IMR-90 (cell line): ENCODE measurements around the gene LRRC8B. TPM values are rescaled to one million over a fixed set of nuclear protein-coding genes. Genes with fewer than 3 reads are reported as not detected.
"Not testable (repeated sequence)": the region's sequence is repeated elsewhere in the genome, so short reads cannot be mapped to it uniquely, and the experiment has no call there.

Source experiments
- ATAC-seq: fragments of 200-7000 bp; cut with Tn5 transposase; 2 replicates; pipeline ENCODE4 v1.9.1; 2020; ENCODE audit warnings: low read depth, mild to moderate bottlenecking, moderate library complexity
- BruUV-seq: library from RNA; stranded (reverse); fragments of 400-500 nt; replicated peaks from 2 replicates; lab custom pipeline; 2021; lab: Mats Ljungman, UMichigan
- CTCF ChIA-PET: fragments of 300-600 bp; formaldehyde crosslinking; extraction: SDS; loops from one replicate; lab custom pipeline; 2021; ENCODE audit warnings: antibody characterized with exemption; lab: Yijun Ruan, JAX
- POLR2A ChIA-PET: fragments of 300-600 bp; sonication (Branson Sonifier 250); formaldehyde crosslinking; loops from one replicate; lab custom pipeline; 2022; ENCODE audit warnings: antibody characterized with exemption; ENCODE audit not compliant: unreplicated experiment; lab: Charles Lee
- DNase-seq: peaks from one replicate; pipeline ENCODE4 v3.0.0; 2013
- H2AFZ ChIP-seq: replicated peaks from 2 replicates; pipeline ENCODE3; 2013; ENCODE audit warnings: low read length, mild to moderate bottlenecking; ENCODE audit not compliant: poor library complexity
- H2AK5ac ChIP-seq: 2 replicates; pipeline ENCODE4 v1.6.1; 2013; ENCODE audit warnings: low read depth, low read length, inconsistent platforms
- H2AK9ac ChIP-seq: replicated peaks from 2 replicates; pipeline ENCODE3; 2013; ENCODE audit warnings: mild to moderate bottlenecking, low read depth, low read length, moderate library complexity; ENCODE audit not compliant: poor library complexity
- H2BK120ac ChIP-seq: 2 replicates; pipeline ENCODE4 v1.6.1; 2013; ENCODE audit warnings: low read depth, low read length, inconsistent platforms
- H2BK15ac ChIP-seq: 3 replicates; pipeline ENCODE4 v1.6.1; 2013; ENCODE audit warnings: low read depth, low read length, inconsistent platforms
- H2BK20ac ChIP-seq: 2 replicates; pipeline ENCODE4 v1.6.1; 2013; ENCODE audit warnings: low read depth, mild to moderate bottlenecking, inconsistent platforms, low read length, moderate library complexity
- H2BK5ac ChIP-seq: 2 replicates; pipeline ENCODE4 v1.6.1; 2013; ENCODE audit warnings: mild to moderate bottlenecking, low read depth, low read length, inconsistent platforms; ENCODE audit not compliant: poor library complexity, severe bottlenecking
- H3K14ac ChIP-seq: replicated peaks from 2 replicates; pipeline ENCODE4 v1.6.1; 2013; ENCODE audit warnings: low read depth, low read length, inconsistent platforms
- H3K18ac ChIP-seq: 2 replicates; pipeline ENCODE4 v1.6.1; 2013; ENCODE audit warnings: low read depth, low read length, control low read depth
- H3K23ac ChIP-seq: 2 replicates; pipeline ENCODE4 v1.6.1; 2013; ENCODE audit warnings: low read depth, low read length, inconsistent platforms
- H3K27ac ChIP-seq: 2 replicates; pipeline ENCODE4 v1.5.1; 2013; ENCODE audit warnings: mild to moderate bottlenecking, control low read depth, low read length; ENCODE audit not compliant: insufficient read depth
- H3K27me3 ChIP-seq: 2 replicates; pipeline ENCODE4 v1.6.1; 2013; ENCODE audit warnings: low read length; ENCODE audit not compliant: control insufficient read depth, insufficient read depth
- H3K36me3 ChIP-seq: 2 replicates; pipeline ENCODE4 v1.6.1; 2013; ENCODE audit warnings: low read length, mixed read lengths; ENCODE audit not compliant: control insufficient read depth, insufficient read depth
- H3K4ac ChIP-seq: 2 replicates; pipeline ENCODE4 v1.6.1; 2013; ENCODE audit warnings: low read depth, low read length, inconsistent platforms
- H3K4me1 ChIP-seq: 2 replicates; pipeline ENCODE4 v1.6.1; 2013; ENCODE audit warnings: low read length, mixed read lengths; ENCODE audit not compliant: control insufficient read depth, insufficient read depth
- H3K4me2 ChIP-seq: 2 replicates; pipeline ENCODE4 v1.6.1; 2013; ENCODE audit warnings: low read depth, mild to moderate bottlenecking, control low read depth, low read length, moderate library complexity
- H3K4me3 ChIP-seq: 2 replicates; pipeline ENCODE4 v1.5.1; 2013; ENCODE audit warnings: low read depth, mild to moderate bottlenecking, control low read depth, low read length, moderate library complexity; ENCODE audit not compliant: insufficient read depth
- H3K56ac ChIP-seq: 2 replicates; pipeline ENCODE4 v1.6.1; 2013; ENCODE audit warnings: low read length, inconsistent platforms; ENCODE audit not compliant: insufficient read depth; ENCODE audit errors: extremely low read depth
- H3K79me1 ChIP-seq, 2 experiments: 2 replicates each; pipeline ENCODE4 v1.6.1; 2013; ENCODE audit warnings: low read length in 2 of 2, inconsistent platforms in 1 of 2, low read depth in 1 of 2
- H3K9ac ChIP-seq: 2 replicates; pipeline ENCODE4 v1.6.1; 2013; ENCODE audit warnings: low read depth, low read length, control low read depth
- H3K9me1 ChIP-seq: 2 replicates; pipeline ENCODE4 v1.6.1; 2013; ENCODE audit warnings: low read length, inconsistent platforms; ENCODE audit not compliant: insufficient read depth
- H3K9me3 ChIP-seq: 2 replicates; pipeline ENCODE4 v1.6.1; 2013; ENCODE audit warnings: low read length; ENCODE audit not compliant: control insufficient read depth, insufficient read depth
- H4K20me1 ChIP-seq: 2 replicates; pipeline ENCODE4 v1.6.1; 2013; ENCODE audit warnings: low read length, inconsistent platforms; ENCODE audit not compliant: insufficient read depth
- H4K5ac ChIP-seq: 2 replicates; pipeline ENCODE4 v1.6.1; 2013; ENCODE audit warnings: mild to moderate bottlenecking, low read depth, low read length, control low read depth
- H4K8ac ChIP-seq, 2 experiments: 2 replicates each; pipeline ENCODE4 v1.6.1; 2013; ENCODE audit warnings: low read depth in 2 of 2, low read length in 2 of 2, control low read depth in 1 of 2, inconsistent platforms in 1 of 2
- H4K91ac ChIP-seq: 2 replicates; pipeline ENCODE4 v1.6.1; 2013; ENCODE audit warnings: low read depth, low read length, inconsistent platforms; ENCODE audit not compliant: insufficient read depth
- WGBS, 2 experiments: methylation state at CpG; one replicate each; pipeline versions ENCODE4 v1.1.5 to v1.1.7; 2013; ENCODE audit warnings: missing lambda C conversion rate in 2 of 2; ENCODE audit not compliant: insufficient read length in 1 of 2; ENCODE audit errors: extremely low coverage in 2 of 2; 5-methylcytosine and 5-hydroxymethylcytosine counted together
- dilution Hi-C: fragments of 300-500 bp; cut with HindIII; formaldehyde crosslinking; loops from one replicate; pipeline ENCODE4 v1.14.3; 2018; ENCODE audit warnings: low sequenced_read_pairs; ENCODE audit not compliant: unreplicated experiment
- in situ Hi-C: fragments of 300-500 bp; cut with MboI; formaldehyde crosslinking; loops from 3 replicates; pipeline ENCODE4 v1.14.3; 2019; ENCODE audit warnings: low sequenced_read_pairs, inconsistent platforms, mixed read lengths
- intact Hi-C: fragments of 100-400 bp; cut with micrococcal nuclease; formaldehyde crosslinking; loops from 2 replicates; pipeline ENCODE4 v1.10.0; 2022
- polyA plus RNA-seq, 3 experiments: library from polyadenylated mRNA; depleted of rRNA; stranded (reverse); fragments of >200 nt; gene quantifications; 2 replicates each; pipeline ENCODE4 v1.2.3, GENCODE V29; 2012; ENCODE audit warnings: low replicate concordance in 1 of 3
- total RNA-seq: library from RNA; depleted of rRNA; stranded (reverse); fragments of >200 nt; gene quantifications from 2 replicates; pipeline ENCODE4 v1.2.3, GENCODE V29; 2012

Gene LRRC8B
- total and polyA plus RNA-seq, 2 of the 4 experiments (the other 2 are of a cell fraction), result 0.74 to 1.8 TPM

DNA sequence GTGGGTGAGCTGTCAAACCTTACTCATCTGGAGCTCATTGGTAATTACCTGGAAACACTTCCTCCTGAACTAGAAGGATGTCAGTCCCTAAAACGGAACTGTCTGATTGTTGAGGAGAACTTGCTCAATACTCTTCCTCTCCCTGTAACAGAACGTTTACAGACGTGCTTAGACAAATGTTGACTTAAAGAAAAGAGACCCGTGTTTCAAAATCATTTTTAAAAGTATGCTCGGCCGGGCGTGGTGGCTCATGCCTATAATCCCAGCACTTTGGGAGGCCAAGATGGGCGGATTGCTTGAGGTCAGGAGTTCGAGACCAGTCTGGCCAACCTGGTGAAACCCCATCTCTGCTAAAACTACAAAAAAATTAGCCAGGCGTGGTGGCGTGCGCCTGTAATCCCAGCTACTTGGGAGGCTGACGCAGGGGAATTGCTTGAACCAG is 68.3 kb downstream of the LRRC8B start:
- DNase-seq, H3K4me2 ChIP-seq, H2AFZ ChIP-seq, H3K9me1 ChIP-seq, H3K9ac ChIP-seq, H3K79me1 ChIP-seq, H2AK9ac ChIP-seq, in situ Hi-C loops, H3K36me3 ChIP-seq, H4K5ac ChIP-seq, H3K9me3 ChIP-seq, BruUV-seq, H4K91ac ChIP-seq, POLR2A ChIA-PET, H2BK120ac ChIP-seq, H3K56ac ChIP-seq, H3K27ac ChIP-seq, ATAC-seq, H2BK20ac ChIP-seq, H2AK5ac ChIP-seq, H3K27me3 ChIP-seq, H2BK5ac ChIP-seq, H2BK15ac ChIP-seq, H3K4me3 ChIP-seq, H3K23ac ChIP-seq, H4K20me1 ChIP-seq, H3K18ac ChIP-seq, intact Hi-C loops, H3K4ac ChIP-seq, H3K4me1 ChIP-seq, H3K14ac ChIP-seq, H4K8ac ChIP-seq: not testable (repeated sequence)
- WGBS, 2 experiments, result 86% methylated on average over 5 of the region's 13 CpGs; no CpG with 5 or more reads in 1 of the 2 experiments
- dilution Hi-C loops, result loop anchor here (25.0 kb wide), 1 partner anchor 106 kb away; no protein-coding TSS in a partner anchor
- CTCF ChIA-PET, result interaction anchor here (0.6 kb wide), 1 partner anchor 35 kb away, joined by 3 read pairs; no protein-coding TSS in a partner anchor
